Measurements from ENCODE around the gene MYH6.
"Not testable (repeated sequence)": the region's sequence is repeated elsewhere in the genome, so short reads cannot be mapped to it uniquely, and the experiment has no call there.

The MYH6 gene

DNA sequence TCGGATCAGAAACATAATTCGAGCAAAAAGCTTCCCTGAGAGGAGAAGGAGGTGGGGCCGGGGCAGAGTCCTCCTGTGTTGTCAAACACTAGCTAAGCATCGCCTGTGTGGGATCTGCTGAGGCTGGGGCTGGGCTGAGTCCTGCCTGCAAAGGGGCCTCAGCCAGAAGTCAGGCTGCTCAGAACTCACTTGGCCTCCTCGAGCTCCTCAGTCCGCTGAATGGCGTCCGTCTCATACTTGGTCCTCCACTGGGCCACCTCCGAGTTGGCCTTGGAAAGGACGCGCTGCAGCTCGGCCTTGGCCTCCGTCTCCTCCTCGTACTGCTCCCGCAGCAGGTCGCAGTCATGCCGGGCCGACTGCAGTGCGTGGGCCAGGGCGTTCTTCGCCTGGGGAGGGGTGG lies 9.9 kb upstream of the MYH6 start:
- no peak for DNase-seq (ENCODE audit: low read depth)
- TF ChIP-seq CTCF (conservative IDR thresholded peaks at IDR 0.05; ENCODE audit: low read length), result no peak
- H3K4me3 ChIP-seq (ENCODE audit: low read length), result no peak overlapping the region

- H3K4me3 ChIP-seq (ENCODE audit: low read length); DNase-seq (ENCODE audit: low read depth): not testable (repeated sequence)
These were observed 9.2 kb upstream of the MYH6 start for GRCh38 chr14:23417269-23417668.

- H3K4me3 ChIP-seq (ENCODE audit: low read length), result no peak overlapping the region
- no peak for DNase-seq (ENCODE audit: low read depth)
- TF ChIP-seq CTCF (conservative IDR thresholded peaks at IDR 0.05; ENCODE audit: low read length), result no peak
These were observed 8.7 kb upstream of the MYH6 start for GRCh38 chr14:23416801-23417200.

DNA sequence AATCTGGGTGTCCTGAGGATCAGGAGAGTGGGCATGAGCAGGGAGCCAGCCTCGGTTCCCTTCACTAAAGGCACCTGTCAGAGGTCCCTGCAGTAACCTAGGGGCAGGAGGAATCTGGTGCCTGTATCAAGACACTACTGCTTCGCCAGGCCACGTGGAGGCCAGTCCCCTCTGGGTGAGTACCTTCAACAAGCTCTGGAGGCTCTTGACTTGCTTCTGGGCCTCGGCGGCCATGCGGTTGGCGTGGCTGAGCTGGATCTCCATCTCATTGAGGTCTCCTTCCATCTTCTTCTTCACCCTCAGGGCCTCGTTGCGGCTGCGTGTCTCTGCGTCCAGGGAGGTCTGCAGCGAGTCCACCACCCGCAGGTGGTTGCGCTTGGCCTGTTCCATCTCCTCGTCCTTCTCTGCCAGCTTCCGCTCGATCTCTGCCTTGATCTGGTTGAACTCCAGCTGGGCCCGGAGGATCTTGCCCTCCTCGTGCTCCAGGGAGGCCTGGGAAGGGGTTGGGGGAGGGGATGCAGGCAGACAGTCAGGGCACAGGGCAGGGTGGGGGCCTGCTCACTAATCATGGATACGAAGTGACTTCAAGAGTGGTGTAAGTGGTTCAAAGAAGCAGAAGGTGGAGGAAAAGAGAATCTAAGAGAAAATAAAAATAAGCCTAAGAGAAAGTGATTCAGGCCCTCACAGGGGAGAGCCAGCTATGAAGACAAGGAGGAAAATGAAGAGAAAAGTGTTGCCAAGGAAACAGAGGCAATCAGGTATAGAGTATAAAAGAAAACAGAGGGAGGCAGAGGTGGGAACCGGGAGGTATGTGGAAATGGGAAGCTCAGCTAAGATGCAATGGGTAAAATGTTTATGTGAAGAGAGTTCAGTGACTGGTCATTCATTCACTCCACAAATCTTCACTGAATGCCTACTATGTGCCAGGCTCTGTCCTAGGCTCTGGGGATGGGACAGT lies 8.0 kb upstream of the MYH6 start:
- H3K4me3 ChIP-seq (ENCODE audit: low read length), result no peak overlapping the region
- TF ChIP-seq CTCF (conservative IDR thresholded peaks at IDR 0.05; ENCODE audit: low read length), result no peak
- no peak for DNase-seq (ENCODE audit: low read depth)

DNA sequence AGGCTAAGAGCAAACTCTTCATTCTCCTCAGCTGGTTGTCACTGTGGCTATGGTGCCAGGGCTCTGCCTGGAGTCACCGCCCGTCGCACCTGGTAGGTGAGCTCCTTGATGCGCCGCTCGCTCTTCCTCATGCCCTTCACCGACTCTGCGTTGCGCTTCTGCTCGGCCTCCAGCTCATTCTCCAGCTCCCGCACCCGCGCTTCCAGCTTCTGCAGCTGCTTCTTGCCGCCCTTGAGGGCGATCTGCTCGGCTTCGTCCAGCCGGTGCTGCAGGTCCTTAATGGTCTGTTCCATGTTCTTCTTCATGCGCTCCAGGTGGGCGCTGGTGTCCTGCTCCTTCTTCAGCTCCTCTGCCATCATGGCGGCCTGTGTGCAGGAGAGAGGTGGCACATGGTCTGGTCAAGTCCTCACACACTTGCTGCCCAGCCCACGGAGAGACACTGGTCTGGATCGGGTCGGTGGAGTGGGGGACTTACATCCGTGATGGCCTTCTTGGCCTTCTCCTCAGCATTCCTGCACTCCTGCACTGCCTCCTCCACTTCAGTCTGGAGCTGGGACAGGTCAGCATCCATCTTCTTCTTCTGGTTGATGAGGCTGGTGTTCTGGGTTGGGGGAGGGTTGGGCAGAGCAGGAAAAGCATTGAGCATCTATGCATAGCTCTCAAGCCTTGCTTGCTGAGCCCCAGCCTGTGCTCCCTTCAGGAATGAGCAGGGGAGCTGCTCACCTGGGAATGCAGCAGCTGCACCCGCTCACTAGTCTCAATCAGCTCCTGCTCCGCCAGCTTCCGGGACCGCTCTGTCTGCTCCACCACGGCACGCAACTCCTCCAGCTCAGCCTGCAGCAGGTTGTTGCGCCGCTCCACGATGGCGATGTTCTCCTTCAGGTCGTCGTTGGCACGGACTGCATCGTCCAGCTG lies 7.1 kb upstream of the MYH6 start:
- no peak for TF ChIP-seq CTCF (conservative IDR thresholded peaks at IDR 0.05; ENCODE audit: low read length)
- DNase-seq (ENCODE audit: low read depth), result no peak
- no peak overlapping the region for H3K4me3 ChIP-seq (ENCODE audit: low read length)

DNA sequence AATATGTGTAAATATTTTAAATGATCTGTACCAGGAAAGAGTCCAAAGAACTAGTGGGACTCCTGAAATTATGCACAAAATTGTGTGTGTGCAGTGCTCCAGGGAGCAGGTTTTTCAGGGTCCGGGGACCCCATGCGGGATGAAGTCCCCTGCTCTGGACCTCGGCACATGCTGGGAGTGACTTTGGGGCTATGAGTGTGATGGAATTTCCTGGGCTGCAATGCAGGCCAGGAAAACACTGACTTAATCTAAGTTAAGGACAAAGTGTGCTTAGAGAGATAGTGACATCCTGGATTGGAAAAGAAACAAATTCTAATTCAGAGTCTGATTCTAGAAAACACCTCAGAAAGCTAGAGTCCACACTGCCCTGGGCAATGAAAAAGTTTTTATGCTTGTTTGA lies 6.2 kb upstream of the MYH6 start:
- no peak overlapping the region for H3K4me3 ChIP-seq (ENCODE audit: low read length)
- TF ChIP-seq CTCF (conservative IDR thresholded peaks at IDR 0.05; ENCODE audit: low read length), result no peak
- no peak for DNase-seq (ENCODE audit: low read depth)

GRCh38 chr14:23413681-23414080 lies 5.6 kb upstream of the MYH6 start:
- no peak for TF ChIP-seq CTCF (conservative IDR thresholded peaks at IDR 0.05; ENCODE audit: low read length)
- DNase-seq (ENCODE audit: low read depth), result no peak
- H3K4me3 ChIP-seq (ENCODE audit: low read length), result no peak overlapping the region

All from AG10803 (cell line).